Measurements from ENCODE around the gene FGD2. TPM values are rescaled to one million over a fixed set of nuclear protein-coding genes. Genes with fewer than 3 reads are reported as not detected.

The FGD2 gene
- total RNA-seq, 2 donors from 2014 or later = not detected

GRCh38 chr6:37006793-37007339 is 1.4 kb downstream of the FGD2 start:
- H3K4me1 ChIP-seq (ENCODE audit: control insufficient read depth, insufficient read depth, low read length) = no peaks in the 10 kb centered on the region
- no peaks in the 10 kb centered on the region for H3K4me1 Mint-ChIP-seq
- H3K9me3 ChIP-seq (ENCODE audit: control insufficient read depth, low read length) = no peaks in the 10 kb centered on the region
- H3K27ac Mint-ChIP-seq = no peak overlapping the region
- H3K4me3 ChIP-seq (ENCODE audit: low read length) = no peak overlapping the region
- H3K4me3 Mint-ChIP-seq = no peak overlapping the region
- H3K27me3 ChIP-seq (ENCODE audit: control insufficient read depth, insufficient read depth, low read length, poor library complexity, severe bottlenecking) = no peaks in the 10 kb centered on the region
- H3K9me3 Mint-ChIP-seq = peaks cover 2% of the 10 kb centered on the region
- TF ChIP-seq CTCF (conservative IDR thresholded peaks at IDR 0.05) = no peak
- H3K9ac ChIP-seq (ENCODE audit: extremely low read depth, low read length, poor library complexity, severe bottlenecking) = no peak overlapping the region
- peaks cover 1% of the 10 kb centered on the region for H3K27me3 Mint-ChIP-seq (ENCODE audit: insufficient read depth)
- no peak overlapping the region for H3K27ac ChIP-seq (ENCODE audit: low read depth, low read length)
- 88 to 89% methylated on average over 2 to 5 of the region's 5 CpGs for WGBS, 2 experiments (ENCODE audit: insufficient coverage in 1 of 2, insufficient read length in 1 of 2)
- no peaks in the 10 kb centered on the region for H3K36me3 Mint-ChIP-seq (ENCODE audit: low read depth)
- peak; percentile 21 for DNase-seq
- no peaks in the 10 kb centered on the region for H3K36me3 ChIP-seq (ENCODE audit: control insufficient read depth, insufficient read depth, low read length)

DNA sequence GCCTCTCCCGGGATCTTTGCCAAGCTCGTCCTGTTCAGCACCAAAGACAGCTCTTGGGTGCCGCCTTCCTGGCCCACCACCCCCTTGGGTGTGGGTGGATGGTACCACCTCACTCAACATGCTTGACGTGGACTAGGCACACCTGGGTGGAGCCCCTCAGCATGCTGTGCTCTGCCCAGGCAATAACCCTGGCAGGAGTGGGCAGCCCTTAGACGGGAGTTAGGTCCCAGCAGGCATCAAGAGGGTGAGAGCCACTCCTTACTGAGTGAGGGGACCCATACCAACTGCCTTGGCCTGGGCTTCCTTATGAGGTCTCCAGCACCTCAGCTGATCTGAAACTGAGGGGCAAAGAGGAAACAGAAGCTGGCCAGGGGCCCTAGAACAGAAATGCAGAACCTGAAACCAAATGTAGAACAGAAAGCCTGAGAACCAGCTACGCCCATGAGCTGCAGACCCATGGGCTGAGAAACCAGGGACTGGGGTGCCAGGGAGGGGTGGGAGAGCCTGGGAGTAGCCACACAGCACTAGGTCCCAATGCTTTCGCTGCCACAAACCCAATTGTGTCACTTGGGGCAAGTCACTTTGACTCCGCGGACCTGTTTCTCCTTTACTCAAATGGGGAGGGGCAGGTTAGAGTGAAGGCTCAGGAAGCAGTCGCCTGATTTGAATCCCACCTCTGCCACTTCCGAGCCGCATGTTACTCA is 2.0 kb downstream of the FGD2 start:
- no peak overlapping the region for H3K9ac ChIP-seq (ENCODE audit: extremely low read depth, low read length, poor library complexity, severe bottlenecking)
- H3K4me1 Mint-ChIP-seq = no peaks in the 10 kb centered on the region
- H3K36me3 ChIP-seq (ENCODE audit: control insufficient read depth, insufficient read depth, low read length) = no peaks in the 10 kb centered on the region
- H3K27ac ChIP-seq (ENCODE audit: low read depth, low read length) = no peak overlapping the region
- WGBS, 2 experiments (ENCODE audit: insufficient coverage in 1 of 2, insufficient read length in 1 of 2) = 88 to 89% methylated on average over 7 to 12 of the region's 12 CpGs
- peak; percentile 57 for DNase-seq
- no peaks in the 10 kb centered on the region for H3K27me3 ChIP-seq (ENCODE audit: control insufficient read depth, insufficient read depth, low read length, poor library complexity, severe bottlenecking)
- H3K4me3 Mint-ChIP-seq = no peak overlapping the region
- no peak overlapping the region for H3K4me3 ChIP-seq (ENCODE audit: low read length)
- no peak for TF ChIP-seq CTCF (conservative IDR thresholded peaks at IDR 0.05)
- no peaks in the 10 kb centered on the region for H3K36me3 Mint-ChIP-seq (ENCODE audit: low read depth)
- H3K27me3 Mint-ChIP-seq (ENCODE audit: insufficient read depth) = peaks cover 1% of the 10 kb centered on the region
- no peaks in the 10 kb centered on the region for H3K9me3 ChIP-seq (ENCODE audit: control insufficient read depth, low read length)
- H3K9me3 Mint-ChIP-seq = peaks cover 2% of the 10 kb centered on the region
- no peaks in the 10 kb centered on the region for H3K4me1 ChIP-seq (ENCODE audit: control insufficient read depth, insufficient read depth, low read length)
- no peak overlapping the region for H3K27ac Mint-ChIP-seq

DNA sequence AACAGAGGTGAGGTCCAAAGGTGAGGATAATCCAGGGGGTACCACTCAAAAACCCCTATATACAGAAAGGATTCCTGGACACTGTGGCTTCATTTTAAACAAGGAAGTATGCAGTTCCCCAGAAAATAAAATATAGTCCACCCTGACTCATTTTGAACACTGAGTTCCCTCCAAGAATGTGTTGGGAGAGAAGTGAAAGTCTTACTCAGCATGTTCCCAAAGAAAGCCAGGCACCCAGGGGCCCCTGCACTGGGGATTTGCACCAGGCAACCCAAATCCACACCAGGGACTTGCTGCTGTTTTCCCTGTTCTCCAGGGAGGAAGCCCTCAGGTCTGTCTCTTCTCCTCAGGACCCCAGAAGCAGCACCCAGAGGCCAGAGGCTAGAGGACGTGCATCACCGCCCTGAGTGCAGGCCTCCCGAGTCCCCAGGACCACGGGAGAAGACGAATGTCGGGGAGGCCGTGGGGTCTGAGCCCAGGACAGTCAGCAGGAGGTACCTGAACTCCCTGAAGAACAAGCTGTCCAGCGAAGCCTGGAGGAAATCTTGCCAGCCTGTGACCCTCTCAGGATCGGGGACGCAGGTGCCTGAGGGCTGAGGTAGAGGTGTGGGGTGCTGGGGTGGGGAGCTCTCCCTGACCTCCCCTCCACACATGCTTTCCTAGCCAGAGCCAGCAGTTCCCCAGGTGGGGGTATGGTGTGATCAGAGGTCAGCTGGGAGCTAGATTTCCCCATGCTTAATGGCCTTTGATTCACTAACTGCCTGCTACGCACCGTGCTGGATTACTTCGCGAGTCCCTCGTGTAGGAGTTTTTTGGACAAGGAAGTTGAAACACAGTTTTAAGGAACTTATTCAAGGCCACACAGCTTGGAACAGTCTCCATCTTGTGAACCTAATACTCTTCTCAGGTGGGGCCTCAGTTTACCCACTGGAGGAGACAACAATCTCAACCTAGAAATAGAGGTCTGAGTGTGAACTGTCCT is 3.3 kb downstream of the FGD2 start:
- 94 to 98% methylated on average over 8 to 15 of the region's 15 CpGs for WGBS, 2 experiments (ENCODE audit: insufficient coverage in 1 of 2, insufficient read length in 1 of 2)
- Mint-ChIP-seq H3K36me3 (ENCODE audit: low read depth) (no peaks in the 10 kb centered on the region), H3K27ac (no peak overlapping the region), H3K4me1 (no peaks in the 10 kb centered on the region), H3K9me3 (peaks cover 2% of the 10 kb centered on the region), H3K4me3 (no peak overlapping the region), H3K27me3 (ENCODE audit: insufficient read depth) (peaks cover 1% of the 10 kb centered on the region)
- no peak overlapping the region for H3K4me3 ChIP-seq (ENCODE audit: low read length)
- no peaks in the 10 kb centered on the region for H3K27me3 ChIP-seq (ENCODE audit: control insufficient read depth, insufficient read depth, low read length, poor library complexity, severe bottlenecking)
- no peaks in the 10 kb centered on the region for H3K9me3 ChIP-seq (ENCODE audit: control insufficient read depth, low read length)
- no peak overlapping the region for H3K9ac ChIP-seq (ENCODE audit: extremely low read depth, low read length, poor library complexity, severe bottlenecking)
- H3K27ac ChIP-seq (ENCODE audit: low read depth, low read length) = no peak overlapping the region
- no peak for TF ChIP-seq CTCF (conservative IDR thresholded peaks at IDR 0.05)
- peak; percentile 45 for DNase-seq
- no peaks in the 10 kb centered on the region for H3K36me3 ChIP-seq (ENCODE audit: control insufficient read depth, insufficient read depth, low read length)
- H3K4me1 ChIP-seq (ENCODE audit: control insufficient read depth, insufficient read depth, low read length) = no peaks in the 10 kb centered on the region

Data from endodermal cell (in vitro differentiated cells).